ENCODE data around the gene OBP2B. TPM values are rescaled to one million over a fixed set of nuclear protein-coding genes. Genes with fewer than 3 reads are reported as not detected.
A peak's percentile ranks its signal among the peaks of the same experiment; 100 is the strongest.

The OBP2B gene
- total and polyA plus RNA-seq, 9 of the 15 experiments (the other 6 are each of a cell fraction or from before 2014, with no cell fraction given): not detected

DNA sequence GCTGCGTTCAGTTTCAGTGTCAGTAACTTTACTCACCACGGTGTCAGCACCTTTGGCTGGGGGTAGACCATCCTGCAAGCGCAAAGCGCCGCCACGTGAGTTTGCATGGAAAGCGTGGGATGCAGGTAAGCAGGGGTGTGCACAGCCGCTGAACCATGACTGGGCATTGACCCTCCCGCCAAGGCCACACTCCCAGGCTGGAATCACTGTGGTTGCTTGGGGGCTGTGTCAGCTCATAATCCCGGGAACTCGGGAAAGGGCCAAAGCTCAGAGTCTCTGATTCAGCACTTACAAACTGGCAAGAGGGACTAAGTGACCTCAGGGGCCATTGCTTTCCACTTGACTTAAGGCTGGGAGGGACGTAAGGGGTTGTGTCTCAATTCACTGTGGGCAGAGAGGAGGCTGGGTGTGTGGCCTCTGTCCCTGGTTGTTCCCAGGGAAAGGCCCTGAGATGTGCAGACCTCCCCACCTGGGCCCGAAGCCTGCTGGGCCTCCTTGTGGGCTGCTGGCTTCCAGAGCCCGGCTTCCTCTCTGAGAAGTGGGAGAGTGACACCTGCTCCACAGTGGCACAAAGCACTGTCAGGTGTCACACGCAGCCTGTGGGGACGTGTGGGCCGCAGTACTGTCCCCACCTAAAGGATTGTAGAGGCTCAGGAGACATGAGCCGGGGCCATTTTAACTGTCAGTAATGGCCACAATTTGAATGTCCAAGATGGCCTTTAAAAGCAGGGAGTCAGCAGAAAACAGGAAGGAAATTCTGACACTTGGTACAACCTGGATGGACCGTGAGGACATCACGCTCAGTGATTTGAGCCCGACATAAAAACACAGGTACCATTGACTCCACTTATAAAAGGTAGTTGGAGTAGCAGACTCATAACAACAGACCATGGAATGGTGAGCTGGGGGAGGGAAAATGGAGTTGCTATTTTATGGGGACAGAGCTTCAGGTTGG, 49.3 kb upstream of the OBP2B start (continued):
- TF ChIP-seq ETV1 (tag; conservative IDR thresholded peaks at IDR 0.05; ENCODE audit: low read depth) (no peak), ASH1L (IDR thresholded peaks at IDR 0.05; ENCODE audit: borderline replicate concordance, low read depth, partially characterized antibody) (no peak)

DNA sequence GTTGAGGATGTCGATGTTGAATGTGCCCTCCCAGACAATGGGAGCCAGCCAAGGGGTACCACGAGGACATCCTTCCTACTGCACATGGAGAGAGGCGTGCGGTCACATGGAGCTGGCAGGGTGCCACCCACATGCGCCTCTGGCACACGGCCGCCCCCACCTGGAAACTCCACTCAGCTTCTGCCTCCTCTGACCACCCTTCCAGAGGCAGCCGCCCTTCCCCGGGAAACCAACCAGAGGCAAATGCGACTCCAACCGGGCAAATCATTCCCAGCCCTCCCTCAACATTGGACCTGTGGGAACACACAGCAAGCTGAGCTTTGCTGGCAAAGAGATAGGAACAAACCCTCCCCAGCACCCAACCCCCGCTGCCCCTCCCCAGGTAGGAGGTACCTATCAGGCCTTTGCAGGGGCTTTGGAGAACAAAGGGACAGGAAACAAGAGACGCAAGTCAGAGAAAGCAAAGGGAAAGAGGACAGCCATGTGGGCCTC, 48.5 kb upstream of the OBP2B start:
- Histone ChIP-seq H3K9ac (ENCODE audit: insufficient read depth in 1 of 2, low read depth in 2 of 2, low read length in 2 of 2) (peak overlapping the region in 1 of 2 experiments; percentile 28; a peak in 1 of 4 replicates), H3K36me3 (ENCODE audit: control insufficient read depth, insufficient read depth, low read length) (peaks cover 57% of the 10 kb centered on the region; the same call in 2 of the 3 replicates), H3K27me3 (ENCODE audit: control insufficient read depth in 2 of 2, insufficient read depth in 2 of 2, low read length in 2 of 2) (no peaks in the 10 kb centered on the region; a peak in 1 of 5 replicates), H3K4me3 (no peak overlapping the region), H3K79me2 (ENCODE audit: control insufficient read depth, insufficient read depth, low read length) (peaks cover 6% of the 10 kb centered on the region; the same call in 1 of the 3 replicates), H3K27ac (ENCODE audit: extremely low read depth, low read depth, low read length) (no peak overlapping the region), H3K4me1 (replicated peaks in 1 of 2; ENCODE audit: control insufficient read depth in 2 of 2, insufficient read depth in 2 of 2, low read length in 2 of 2) (peaks cover 3 to 56% of the 10 kb centered on the region in 2 experiments; a peak in 3 of 5 replicates), H4K20me1 (replicated peaks; ENCODE audit: control insufficient read depth, insufficient read depth, low read length) (peaks cover 3% of the 10 kb centered on the region; the same call in 1 of the 2 replicates), H3K4me2 (ENCODE audit: insufficient read depth, low read length) (no peak overlapping the region), H3K9me1 (ENCODE audit: control insufficient read depth, insufficient read depth, low read length) (no peaks in the 10 kb centered on the region), H3K9me3 (replicated peaks; ENCODE audit: control insufficient read depth, insufficient read depth, low read depth, low read length) (no peaks in the 10 kb centered on the region), H2AFZ (ENCODE audit: low read depth, low read length) (no peak overlapping the region)
- intact Hi-C loops (cut with micrococcal nuclease) (no loop called here), in situ Hi-C loops (cut with MboI) (no loop called here)
- 75% methylated on average over 13 of the region's 13 CpGs for WGBS (ENCODE audit: insufficient coverage, low coverage, missing lambda C conversion rate)
- peak in 3 of 4 experiments; percentile 37 to 53 (median 47) for DNase-seq (ENCODE audit: extremely low read depth in 1 of 4, low spot score in 3 of 4)
- ChIA-PET CTCF (ENCODE audit: low intra/inter-chr PET ratio) (no interaction called here), POLR2A (interaction anchor here (0.6 to 1.7 kb wide), 3 partner anchors 11 to 302 kb away, joined by 3 to 5 read pairs (median 4); no protein-coding TSS in a partner anchor)
- TF ChIP-seq, protein P1, sequence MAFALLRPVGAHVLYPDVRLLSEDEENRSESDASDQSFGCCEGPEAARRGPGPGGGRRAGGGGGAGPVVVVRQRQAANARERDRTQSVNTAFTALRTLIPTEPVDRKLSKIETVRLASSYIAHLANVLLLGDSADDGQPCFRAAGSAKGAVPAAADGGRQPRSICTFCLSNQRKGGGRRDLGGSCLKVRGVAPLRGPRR (CRISPR knock-in tag; IDR thresholded peaks at IDR 0.05): no peak
- TF ChIP-seq CBX1 (IDR thresholded peaks at IDR 0.05; ENCODE audit: low read depth) (no peak), ZKSCAN8 (CRISPR knock-in tag; IDR thresholded peaks at IDR 0.05) (no peak), EZH2 (IDR thresholded peaks at IDR 0.05; ENCODE audit: borderline replicate concordance, low read depth, low read length) (no peak), CBFA2T3 (IDR thresholded peaks at IDR 0.05) (0 out of 2 replicates have a peak, but pooled peaks have one; percentile 18), GTF2F1 (IDR thresholded peaks at IDR 0.05; ENCODE audit: low read depth, low read length) (no peak), NFIC (IDR thresholded peaks at IDR 0.05) (peak; percentile 67), LEF1 (IDR thresholded peaks at IDR 0.05) (no peak), POLR2G (IDR thresholded peaks at IDR 0.05; ENCODE audit: low read depth, low read length) (peak; percentile 46)
- TF ChIP-seq, protein P2, sequence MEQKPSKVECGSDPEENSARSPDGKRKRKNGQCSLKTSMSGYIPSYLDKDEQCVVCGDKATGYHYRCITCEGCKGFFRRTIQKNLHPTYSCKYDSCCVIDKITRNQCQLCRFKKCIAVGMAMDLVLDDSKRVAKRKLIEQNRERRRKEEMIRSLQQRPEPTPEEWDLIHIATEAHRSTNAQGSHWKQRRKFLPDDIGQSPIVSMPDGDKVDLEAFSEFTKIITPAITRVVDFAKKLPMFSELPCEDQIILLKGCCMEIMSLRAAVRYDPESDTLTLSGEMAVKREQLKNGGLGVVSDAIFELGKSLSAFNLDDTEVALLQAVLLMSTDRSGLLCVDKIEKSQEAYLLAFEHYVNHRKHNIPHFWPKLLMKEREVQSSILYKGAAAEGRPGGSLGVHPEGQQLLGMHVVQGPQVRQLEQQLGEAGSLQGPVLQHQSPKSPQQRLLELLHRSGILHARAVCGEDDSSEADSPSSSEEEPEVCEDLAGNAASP (IDR thresholded peaks at IDR 0.05): no peak
- TF ChIP-seq, protein P3, sequence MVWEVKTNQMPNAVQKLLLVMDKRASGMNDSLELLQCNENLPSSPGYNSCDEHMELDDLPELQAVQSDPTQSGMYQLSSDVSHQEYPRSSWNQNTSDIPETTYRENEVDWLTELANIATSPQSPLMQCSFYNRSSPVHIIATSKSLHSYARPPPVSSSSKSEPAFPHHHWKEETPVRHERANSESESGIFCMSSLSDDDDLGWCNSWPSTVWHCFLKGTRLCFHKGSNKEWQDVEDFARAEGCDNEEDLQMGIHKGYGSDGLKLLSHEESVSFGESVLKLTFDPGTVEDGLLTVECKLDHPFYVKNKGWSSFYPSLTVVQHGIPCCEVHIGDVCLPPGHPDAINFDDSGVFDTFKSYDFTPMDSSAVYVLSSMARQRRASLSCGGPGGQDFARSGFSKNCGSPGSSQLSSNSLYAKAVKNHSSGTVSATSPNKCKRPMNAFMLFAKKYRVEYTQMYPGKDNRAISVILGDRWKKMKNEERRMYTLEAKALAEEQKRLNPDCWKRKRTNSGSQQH (CRISPR knock-in tag; IDR thresholded peaks at IDR 0.05): no peak
- no peak for FAIRE-seq
- no TSS peak for BruUV-seq (replicated peaks)
- ATAC-seq: no peak; the same call in 2 of the 3 replicates

Data from K562 (cell line).